ENCODE data around the gene ARL13B.
"Not testable (repeated sequence)": the region's sequence is repeated elsewhere in the genome, so short reads cannot be mapped to it uniquely, and the experiment has no call there.

ARL13B gene

GRCh38 chr3:94061297-94061696, 81.3 kb downstream of the ARL13B start:
- FAIRE-seq = peak; percentile 11
- no peak for DNase-seq (ENCODE audit: insufficient read length, low spot score)

GRCh38 chr3:94062513-94063404, 82.8 kb downstream of the ARL13B start, which contains the start of the genes DHFR2 and NSUN3:
Gene DHFR2, minus strand, starts transcription at chr3:94062916. Its CDS starts 1,405 bp downstream, at chr3:94061511.
Gene NSUN3, plus strand, starts transcription at chr3:94063061. Its CDS starts 66 bp downstream, at chr3:94063127.
- FAIRE-seq (peak; percentile 95), DNase-seq (ENCODE audit: insufficient read length, low spot score) (peak; percentile 46)

GRCh38 chr3:94063496-94064119, 83.7 kb downstream of the ARL13B start:
- FAIRE-seq = no peak
- no peak for DNase-seq (ENCODE audit: insufficient read length, low spot score)

GRCh38 chr3:94064243-94064860, 84.4 kb downstream of the ARL13B start:
- FAIRE-seq (no peak), DNase-seq (ENCODE audit: insufficient read length, low spot score) (no peak)

- DNase-seq (ENCODE audit: insufficient read length, low spot score) (no peak), FAIRE-seq (peak; percentile 8)
Observed at GRCh38 chr3:94065122-94065521, 85.2 kb downstream of the ARL13B start.

- FAIRE-seq = no peak
- no peak for DNase-seq (ENCODE audit: insufficient read length, low spot score)
Observed at GRCh38 chr3:94065819-94066480, 86.0 kb downstream of the ARL13B start.

- FAIRE-seq = no peak
Observed at GRCh38 chr3:94066506-94067500, 86.8 kb downstream of the ARL13B start.

GRCh38 chr3:94069194-94069813, 89.3 kb downstream of the ARL13B start:
- no peak for FAIRE-seq
- DNase-seq (ENCODE audit: insufficient read length, low spot score) = no peak

More at GRCh38 chr3:94066506-94067500, 86.8 kb downstream of the ARL13B start:
- no peak for DNase-seq (ENCODE audit: insufficient read length, low spot score)

GRCh38 chr3:94070341-94070911, 90.5 kb downstream of the ARL13B start:
- no peak for FAIRE-seq
- DNase-seq (ENCODE audit: insufficient read length, low spot score) = no peak

- FAIRE-seq = no peak
- no peak for DNase-seq (ENCODE audit: insufficient read length, low spot score)
Observed at GRCh38 chr3:94071713-94072284, 91.8 kb downstream of the ARL13B start.

GRCh38 chr3:94076055-94076454, 96.1 kb downstream of the ARL13B start:
- FAIRE-seq (no peak), DNase-seq (ENCODE audit: insufficient read length, low spot score) (no peak)

GRCh38 chr3:94080552-94080951, 100.6 kb downstream of the ARL13B start:
- not testable (repeated sequence) for FAIRE-seq; DNase-seq (ENCODE audit: insufficient read length, low spot score)

- no peak for DNase-seq (ENCODE audit: insufficient read length, low spot score)
- no peak for FAIRE-seq
Observed at GRCh38 chr3:94081884-94082283, 101.9 kb downstream of the ARL13B start.

GRCh38 chr3:94082391-94082937, 102.5 kb downstream of the ARL13B start:
- DNase-seq (ENCODE audit: insufficient read length, low spot score) = no peak
- FAIRE-seq = no peak

- FAIRE-seq = peak; percentile 42
- DNase-seq (ENCODE audit: insufficient read length, low spot score) = no peak
Observed at GRCh38 chr3:94083261-94083660, 103.3 kb downstream of the ARL13B start.

- DNase-seq (ENCODE audit: insufficient read length, low spot score) (no peak), FAIRE-seq (no peak)
Observed at GRCh38 chr3:94089126-94089525, 109.2 kb downstream of the ARL13B start.

GRCh38 chr3:94092086-94092485, 112.1 kb downstream of the ARL13B start:
- no peak for FAIRE-seq
- DNase-seq (ENCODE audit: insufficient read length, low spot score) = no peak

GRCh38 chr3:94093151-94093550, 113.2 kb downstream of the ARL13B start:
- no peak for FAIRE-seq
- DNase-seq (ENCODE audit: insufficient read length, low spot score) = no peak
